ENCODE measurements around the gene BRMS1.

The BRMS1 gene

DNA sequence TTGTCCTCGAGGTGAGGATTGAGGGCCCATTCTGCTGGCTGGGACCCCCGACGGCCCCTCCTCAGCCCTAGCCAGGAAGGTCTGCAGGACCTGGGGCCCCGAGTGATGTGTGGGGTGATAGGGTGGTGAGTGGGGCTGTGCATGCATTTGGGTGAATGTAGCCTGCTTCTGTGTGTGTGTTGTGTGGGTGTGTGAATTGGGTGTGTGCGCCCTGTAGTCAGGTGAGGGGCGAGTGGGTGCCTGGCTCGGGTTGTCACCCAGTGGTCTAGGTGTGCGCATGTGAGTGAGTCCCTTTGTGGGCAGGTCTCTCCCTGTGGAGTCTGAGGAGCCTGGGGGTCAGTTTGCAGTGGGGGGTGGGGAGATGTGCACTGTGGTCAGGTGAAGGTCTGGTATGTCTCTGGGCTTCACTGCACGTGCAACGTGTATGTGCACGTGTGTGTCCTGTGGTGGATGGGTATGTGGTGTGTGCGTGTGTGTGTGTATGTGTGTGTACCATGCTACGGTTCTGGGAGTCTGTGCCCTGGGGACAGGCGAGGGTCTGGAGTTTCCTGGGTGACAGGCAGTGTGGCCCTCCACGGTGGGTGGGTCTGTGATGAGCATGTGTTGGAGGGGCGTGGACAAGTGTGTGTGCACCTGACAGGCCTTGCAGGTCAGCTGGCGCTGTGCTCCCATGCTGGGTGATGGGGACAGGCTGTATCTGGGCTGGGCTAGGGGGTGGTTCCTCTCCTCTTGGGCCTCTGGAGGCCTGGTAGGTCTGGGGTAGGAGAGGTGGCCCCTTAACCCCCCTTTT, 52.2 kb downstream of the BRMS1 start:
- peaks cover 10% of the 10 kb centered on the region for H3K79me2 ChIP-seq (ENCODE audit: control insufficient read depth, insufficient read depth, low read length, poor library complexity)
- H3K9me3 ChIP-seq (ENCODE audit: insufficient read depth, low read depth, low read length) = peaks cover 6% of the 10 kb centered on the region
- H2AK5ac ChIP-seq (ENCODE audit: low read length) = no peak overlapping the region
- no peak overlapping the region for H3K4me3 ChIP-seq (ENCODE audit: low read depth, low read length)
- H2BK5ac ChIP-seq (ENCODE audit: low read depth, low read length, poor library complexity) = no peak overlapping the region
- no peak for DNase-seq
- no peak overlapping the region for H3K4me2 ChIP-seq (ENCODE audit: low read length)
- H3K27me3 ChIP-seq (ENCODE audit: insufficient read depth, low read length) = peaks cover 20% of the 10 kb centered on the region
- H3K27ac ChIP-seq (ENCODE audit: low read depth, low read length) = no peak overlapping the region
- H3K14ac ChIP-seq (ENCODE audit: low read length) = no peak overlapping the region
- H3K18ac ChIP-seq (ENCODE audit: low read length) = no peak overlapping the region
- peaks cover 0 to 3% of the 10 kb centered on the region in 2 experiments for H3K36me3 ChIP-seq (ENCODE audit: control insufficient read depth in 1 of 2, insufficient read depth in 2 of 2, low read length in 2 of 2)
- H2BK12ac ChIP-seq (ENCODE audit: low read length) = no peak overlapping the region
- H3K4ac ChIP-seq (ENCODE audit: low read depth, low read length) = no peak overlapping the region
- no peak overlapping the region for H2BK120ac ChIP-seq (ENCODE audit: insufficient read depth, low read length, poor library complexity)
- H2AFZ ChIP-seq (ENCODE audit: insufficient read depth, low read length, poor library complexity) = no peak overlapping the region
- no peak overlapping the region for H3K9ac ChIP-seq (ENCODE audit: low read length)
- no peak overlapping the region for H4K12ac ChIP-seq (ENCODE audit: low read depth, low read length)
- H4K91ac ChIP-seq (ENCODE audit: low read depth, low read length) = no peak overlapping the region
- no peak overlapping the region for H3K23ac ChIP-seq (ENCODE audit: low read length)
- H3K79me1 ChIP-seq (ENCODE audit: low read length) = peaks cover 8% of the 10 kb centered on the region
- H4K8ac ChIP-seq (ENCODE audit: low read depth, low read length) = no peak overlapping the region
- WGBS (ENCODE audit: extremely low coverage, insufficient coverage, insufficient read length) = no CpG with 5 or more reads among the region's 17 CpGs
- peaks cover 10 to 13% of the 10 kb centered on the region in 2 experiments for H3K4me1 ChIP-seq (ENCODE audit: control insufficient read depth in 1 of 2, insufficient read depth in 2 of 2, low read length in 2 of 2)

DNA sequence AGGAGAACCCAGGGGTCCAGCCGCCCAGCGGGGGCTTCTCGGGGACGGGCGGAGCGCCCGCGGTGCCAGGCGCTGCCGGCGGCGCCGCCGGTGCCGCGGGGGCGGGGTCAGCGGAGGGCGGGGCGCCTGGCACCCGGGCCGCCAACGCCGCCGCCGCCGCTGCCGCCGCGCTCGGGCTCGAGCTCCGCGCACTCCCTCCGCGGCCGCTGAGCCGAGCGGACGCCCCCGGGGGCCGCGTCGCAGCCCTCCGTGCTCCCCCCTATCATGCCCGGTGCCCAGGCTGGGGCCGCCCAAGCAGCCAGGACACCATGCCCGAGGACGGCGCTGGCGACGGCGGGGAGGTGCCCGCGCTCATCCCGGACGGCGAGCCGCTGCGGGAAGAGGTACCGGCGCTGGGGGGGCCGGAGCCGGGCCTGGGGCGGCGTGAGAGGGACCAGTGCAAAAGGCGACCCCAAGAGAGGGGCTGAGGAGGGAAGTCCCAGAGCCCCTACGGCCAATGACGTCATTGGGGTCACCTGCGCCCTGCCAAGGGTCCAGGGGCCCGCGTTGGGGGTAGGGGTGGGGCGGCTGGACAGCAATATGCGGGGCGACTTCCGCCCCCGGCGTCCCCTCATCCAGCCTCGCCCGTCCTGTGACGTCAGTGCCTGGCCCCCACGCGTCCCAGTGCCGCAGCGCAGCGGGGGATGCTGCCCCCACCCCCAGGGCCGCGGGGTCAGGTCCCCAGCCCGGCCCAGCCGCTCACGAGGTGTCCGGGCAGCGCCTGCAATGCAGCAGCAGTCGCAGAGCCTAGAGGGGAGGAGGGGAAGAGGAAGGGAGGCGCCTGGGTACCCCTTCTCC, 53.0 kb downstream of the BRMS1 start, which contains the start of gene TMEM151A:
TMEM151A (plus strand) TSS at position 189 of the 837 bp plus-strand sequence; CDS start at position 309, 120 bp downstream.
- Histone ChIP-seq H2BK5ac (ENCODE audit: low read depth, low read length, poor library complexity) (no peak within 1 kb of the TSS), H3K27me3 (ENCODE audit: insufficient read depth, low read length) (peaks cover 20% of the 10 kb centered on the region)

DNA sequence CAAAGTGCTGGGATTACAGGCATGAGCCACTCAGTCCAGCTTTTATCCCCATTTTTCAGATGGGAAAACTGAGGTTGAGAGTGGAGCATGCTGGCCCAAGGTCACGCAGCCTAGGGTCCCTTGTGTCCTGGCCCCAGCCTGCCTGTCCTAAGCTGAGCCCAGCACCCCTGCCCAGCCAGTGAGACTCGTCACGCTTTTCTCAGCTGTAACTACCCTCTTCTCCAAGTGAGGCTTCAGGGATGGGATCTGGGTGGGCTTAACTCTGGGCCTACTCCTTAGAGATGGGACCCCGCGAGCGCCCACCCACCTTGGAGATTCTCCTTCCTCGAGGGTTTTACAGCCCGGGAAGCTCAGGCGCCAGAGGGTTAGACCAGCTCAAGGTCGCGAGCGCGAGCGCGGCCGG, 53.6 kb downstream of the BRMS1 start:
- no peak overlapping the region for H3K4me3 ChIP-seq (ENCODE audit: low read depth, low read length)
- peaks cover 10% of the 10 kb centered on the region for H3K79me2 ChIP-seq (ENCODE audit: control insufficient read depth, insufficient read depth, low read length, poor library complexity)
- peaks cover 6% of the 10 kb centered on the region for H3K9me3 ChIP-seq (ENCODE audit: insufficient read depth, low read depth, low read length)
- WGBS (ENCODE audit: extremely low coverage, insufficient coverage, insufficient read length) = no CpG with 5 or more reads among the region's 16 CpGs
- H2AFZ ChIP-seq (ENCODE audit: insufficient read depth, low read length, poor library complexity) = no peak overlapping the region
- no peak overlapping the region for H3K27ac ChIP-seq (ENCODE audit: low read depth, low read length)
- no peak for DNase-seq
- H2BK5ac ChIP-seq (ENCODE audit: low read depth, low read length, poor library complexity) = no peak overlapping the region
- no peak overlapping the region for H3K23ac ChIP-seq (ENCODE audit: low read length)
- H3K4me1 ChIP-seq (ENCODE audit: control insufficient read depth in 1 of 2, insufficient read depth in 2 of 2, low read length in 2 of 2) = peaks cover 12 to 15% of the 10 kb centered on the region in 2 experiments
- H4K8ac ChIP-seq (ENCODE audit: low read depth, low read length) = no peak overlapping the region
- H3K18ac ChIP-seq (ENCODE audit: low read length) = no peak overlapping the region
- no peak overlapping the region for H3K14ac ChIP-seq (ENCODE audit: low read length)
- no peak overlapping the region for H4K91ac ChIP-seq (ENCODE audit: low read depth, low read length)
- peak overlapping the region; percentile 53 for H3K4me2 ChIP-seq (ENCODE audit: low read length)
- no peak overlapping the region for H2BK120ac ChIP-seq (ENCODE audit: insufficient read depth, low read length, poor library complexity)
- peaks cover 6 to 12% of the 10 kb centered on the region in 2 experiments for H3K36me3 ChIP-seq (ENCODE audit: control insufficient read depth in 1 of 2, insufficient read depth in 2 of 2, low read length in 2 of 2)
- H3K4ac ChIP-seq (ENCODE audit: low read depth, low read length) = no peak overlapping the region
- no peak overlapping the region for H3K9ac ChIP-seq (ENCODE audit: low read length)
- no peak overlapping the region for H4K12ac ChIP-seq (ENCODE audit: low read depth, low read length)
- peaks cover 20% of the 10 kb centered on the region for H3K27me3 ChIP-seq (ENCODE audit: insufficient read depth, low read length)
- no peak overlapping the region for H2AK5ac ChIP-seq (ENCODE audit: low read length)
- no peak overlapping the region for H2BK12ac ChIP-seq (ENCODE audit: low read length)
- H3K79me1 ChIP-seq (ENCODE audit: low read length) = peaks cover 8% of the 10 kb centered on the region

More for the DNA sequence above, 53.0 kb downstream of the BRMS1 start, which contains the start of gene TMEM151A:
- DNase-seq = no peak
- H3K79me2 ChIP-seq (ENCODE audit: control insufficient read depth, insufficient read depth, low read length, poor library complexity) = peaks cover 10% of the 10 kb centered on the region
- WGBS (ENCODE audit: extremely low coverage, insufficient coverage, insufficient read length) = no CpG with 5 or more reads among the region's 95 CpGs
- no peak within 1 kb of the TSS for H3K14ac ChIP-seq (ENCODE audit: low read length)
- H3K9ac ChIP-seq (ENCODE audit: low read length) = no peak within 1 kb of the TSS
- no peak within 1 kb of the TSS for H2BK120ac ChIP-seq (ENCODE audit: insufficient read depth, low read length, poor library complexity)
- peaks cover 6% of the 10 kb centered on the region for H3K9me3 ChIP-seq (ENCODE audit: insufficient read depth, low read depth, low read length)
- no peak within 1 kb of the TSS for H3K27ac ChIP-seq (ENCODE audit: low read depth, low read length)
- no peak within 1 kb of the TSS for H2BK12ac ChIP-seq (ENCODE audit: low read length)
- H3K4me2 ChIP-seq (ENCODE audit: low read length) = peak within 1 kb of the TSS; percentile 53
- no peak within 1 kb of the TSS for H4K91ac ChIP-seq (ENCODE audit: low read depth, low read length)
- H3K18ac ChIP-seq (ENCODE audit: low read length) = no peak within 1 kb of the TSS
- no peak within 1 kb of the TSS for H4K8ac ChIP-seq (ENCODE audit: low read depth, low read length)
- no peak within 1 kb of the TSS for H2AFZ ChIP-seq (ENCODE audit: insufficient read depth, low read length, poor library complexity)
- H3K36me3 ChIP-seq (ENCODE audit: control insufficient read depth in 1 of 2, insufficient read depth in 2 of 2, low read length in 2 of 2) = peaks cover 0 to 8% of the 10 kb centered on the region in 2 experiments
- H3K4me3 ChIP-seq (ENCODE audit: low read depth, low read length) = no peak within 1 kb of the TSS
- peaks cover 12 to 15% of the 10 kb centered on the region in 2 experiments for H3K4me1 ChIP-seq (ENCODE audit: control insufficient read depth in 1 of 2, insufficient read depth in 2 of 2, low read length in 2 of 2)
- H3K79me1 ChIP-seq (ENCODE audit: low read length) = peaks cover 8% of the 10 kb centered on the region
- H2AK5ac ChIP-seq (ENCODE audit: low read length) = no peak within 1 kb of the TSS
- H3K23ac ChIP-seq (ENCODE audit: low read length) = no peak within 1 kb of the TSS
- H3K4ac ChIP-seq (ENCODE audit: low read depth, low read length) = no peak within 1 kb of the TSS
- H4K12ac ChIP-seq (ENCODE audit: low read depth, low read length) = no peak within 1 kb of the TSS

DNA sequence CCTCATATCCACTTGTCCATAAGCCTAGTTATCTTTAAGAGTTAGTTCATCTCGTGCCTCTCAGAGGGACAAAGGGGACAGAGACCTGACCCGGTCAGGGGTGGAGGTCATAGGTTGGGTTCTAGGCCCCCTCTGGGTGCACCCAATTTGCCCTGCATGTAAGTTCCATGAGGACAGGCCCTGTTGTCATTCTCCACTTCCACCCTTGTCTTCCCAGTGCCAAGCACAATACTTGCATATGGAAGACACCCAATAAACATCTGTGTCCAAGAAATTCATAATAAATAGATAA, 54.6 kb downstream of the BRMS1 start:
- Histone ChIP-seq H3K9ac (ENCODE audit: low read length) (no peak overlapping the region), H3K23ac (ENCODE audit: low read length) (no peak overlapping the region), H3K4me3 (ENCODE audit: low read depth, low read length) (no peak overlapping the region), H3K27me3 (ENCODE audit: insufficient read depth, low read length) (peaks cover 20% of the 10 kb centered on the region), H2AK5ac (ENCODE audit: low read length) (no peak overlapping the region), H2BK5ac (ENCODE audit: low read depth, low read length, poor library complexity) (no peak overlapping the region), H3K4me2 (ENCODE audit: low read length) (no peak overlapping the region), H3K79me1 (ENCODE audit: low read length) (peaks cover 8% of the 10 kb centered on the region), H3K18ac (ENCODE audit: low read length) (no peak overlapping the region), H3K14ac (ENCODE audit: low read length) (no peak overlapping the region), H3K9me3 (ENCODE audit: insufficient read depth, low read depth, low read length) (peaks cover 3% of the 10 kb centered on the region), H3K27ac (ENCODE audit: low read depth, low read length) (no peak overlapping the region), H2BK120ac (ENCODE audit: insufficient read depth, low read length, poor library complexity) (no peak overlapping the region), H2BK12ac (ENCODE audit: low read length) (no peak overlapping the region), H4K91ac (ENCODE audit: low read depth, low read length) (no peak overlapping the region), H2AFZ (ENCODE audit: insufficient read depth, low read length, poor library complexity) (no peak overlapping the region), H3K79me2 (ENCODE audit: control insufficient read depth, insufficient read depth, low read length, poor library complexity) (peaks cover 10% of the 10 kb centered on the region), H3K4me1 (ENCODE audit: control insufficient read depth in 1 of 2, insufficient read depth in 2 of 2, low read length in 2 of 2) (peaks cover 12 to 15% of the 10 kb centered on the region in 2 experiments), H3K4ac (ENCODE audit: low read depth, low read length) (no peak overlapping the region), H4K8ac (ENCODE audit: low read depth, low read length) (no peak overlapping the region), H4K12ac (ENCODE audit: low read depth, low read length) (no peak overlapping the region), H3K36me3 (ENCODE audit: control insufficient read depth in 1 of 2, insufficient read depth in 2 of 2, low read length in 2 of 2) (peaks cover 13 to 18% of the 10 kb centered on the region in 2 experiments)
- no CpG with 5 or more reads among the region's 2 CpGs for WGBS (ENCODE audit: extremely low coverage, insufficient coverage, insufficient read length)
- DNase-seq = no peak

Measured in trophoblast cell (in vitro differentiated cells and primary cell).